Osteoblast (primary cell): Measurements from ENCODE around the gene CPED1. TPM values are rescaled to one million over a fixed set of nuclear protein-coding genes. Genes with fewer than 3 reads are reported as not detected.

Experiments used
- DNase-seq: peaks from one replicate; pipeline ENCODE4 v3.0.0; 2011; ENCODE audit warnings: low spot score, mixed read lengths; ENCODE audit not compliant: insufficient read length; ENCODE audit errors: missing footprints
- H2AFZ ChIP-seq: 2 replicates; pipeline ENCODE4 v1.6.0; 2011; ENCODE audit warnings: mild to moderate bottlenecking, low read length
- H3K27ac ChIP-seq: 2 replicates; pipeline ENCODE4 v1.5.1; 2011; ENCODE audit warnings: mild to moderate bottlenecking, low read depth, low read length, moderate library complexity
- H3K27me3 ChIP-seq: 2 replicates; pipeline ENCODE4 v1.6.0; 2012; ENCODE audit warnings: mild to moderate bottlenecking, control low read depth, inconsistent platforms, low read length, moderate library complexity; ENCODE audit not compliant: insufficient read depth
- H3K36me3 ChIP-seq: 2 replicates; pipeline ENCODE4 v1.5.1; 2011; ENCODE audit warnings: mild to moderate bottlenecking, low read length, control low read depth, moderate library complexity; ENCODE audit not compliant: insufficient read depth
- H3K4me1 ChIP-seq: 2 replicates; pipeline ENCODE4 v1.5.1; 2011; ENCODE audit warnings: mild to moderate bottlenecking, low read length, control low read depth, moderate library complexity; ENCODE audit not compliant: insufficient read depth
- H3K4me2 ChIP-seq: 2 replicates; pipeline ENCODE4 v1.6.0; 2011; ENCODE audit warnings: mild to moderate bottlenecking, low read length; ENCODE audit not compliant: insufficient read depth
- H3K4me3 ChIP-seq: fragments of 200-600 bp; sonication (generic); 3 replicates; pipeline ENCODE4 v1.5.1; 2012; ENCODE audit warnings: mild to moderate bottlenecking, low read length, inconsistent platforms; ENCODE audit not compliant: insufficient read depth
- H3K79me2 ChIP-seq: 2 replicates; pipeline ENCODE4 v1.6.0; 2012; ENCODE audit warnings: mild to moderate bottlenecking, low read length, control low read depth, inconsistent platforms; ENCODE audit not compliant: insufficient read depth
- H3K9me3 ChIP-seq: 2 replicates; pipeline ENCODE4 v1.5.1; 2011; ENCODE audit warnings: low read depth, low read length, control low read depth
- H4K20me1 ChIP-seq: 2 replicates; pipeline ENCODE4 v1.6.0; 2012; ENCODE audit warnings: mild to moderate bottlenecking, low read length, control low read depth; ENCODE audit not compliant: insufficient read depth
- total RNA-seq: library from RNA; depleted of rRNA; stranded (reverse); fragments of >200 nt; gene quantifications from 2 replicates; pipeline ENCODE4 v1.2.3, GENCODE V29; 2012
- TF ChIP-seq, protein P1 (sequence below): IDR thresholded peaks from 2 replicates; pipeline ENCODE4 v1.5.1; 2011; ENCODE audit warnings: mild to moderate bottlenecking, low read depth, low read length, moderate library complexity; ENCODE audit errors: extremely low read depth

CPED1 gene
- total RNA-seq, 1 donor = 30.8 TPM

DNA sequence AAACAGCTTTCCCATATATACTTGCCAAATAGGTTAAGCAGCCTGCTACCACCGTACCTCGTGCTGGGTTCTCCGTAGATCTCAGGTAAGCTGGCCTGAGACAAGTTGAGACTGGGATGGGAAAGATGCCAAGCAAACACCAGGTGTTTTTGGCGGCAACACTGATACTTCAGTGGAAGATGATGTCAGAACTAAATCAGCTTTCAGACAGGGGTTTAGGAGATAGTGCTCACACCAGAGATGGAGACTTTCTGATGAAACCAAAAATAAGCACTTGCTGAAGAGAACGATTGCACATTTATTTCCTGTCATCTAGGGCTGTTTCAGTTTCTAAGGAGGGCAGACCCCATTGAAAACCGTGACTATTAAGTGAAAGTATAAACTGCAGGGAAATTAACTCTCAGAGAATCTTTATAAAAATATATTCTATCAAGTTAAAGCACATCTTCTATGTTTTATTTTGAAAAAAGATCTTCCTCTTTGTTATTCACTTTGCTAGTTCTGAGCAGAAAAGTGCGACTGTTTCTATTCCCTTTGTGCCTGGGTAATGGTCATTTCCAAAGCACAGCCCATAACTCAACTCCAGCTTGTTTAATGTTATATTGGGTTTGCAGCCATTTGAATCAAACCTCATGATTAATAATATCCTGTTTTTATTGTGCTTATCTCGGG is 149.9 kb downstream of the CPED1 start:
- DNase-seq = no peak
- Histone ChIP-seq H3K27me3 (no peaks in the 10 kb centered on the region), H3K79me2 (no peaks in the 10 kb centered on the region), H3K36me3 (no peaks in the 10 kb centered on the region), H3K4me1 (no peaks in the 10 kb centered on the region), H3K4me3 (no peak overlapping the region), H2AFZ (no peak overlapping the region), H3K9me3 (no peaks in the 10 kb centered on the region), H3K4me2 (no peak overlapping the region), H4K20me1 (no peaks in the 10 kb centered on the region), H3K27ac (no peak overlapping the region)
- TF ChIP-seq, protein P1, sequence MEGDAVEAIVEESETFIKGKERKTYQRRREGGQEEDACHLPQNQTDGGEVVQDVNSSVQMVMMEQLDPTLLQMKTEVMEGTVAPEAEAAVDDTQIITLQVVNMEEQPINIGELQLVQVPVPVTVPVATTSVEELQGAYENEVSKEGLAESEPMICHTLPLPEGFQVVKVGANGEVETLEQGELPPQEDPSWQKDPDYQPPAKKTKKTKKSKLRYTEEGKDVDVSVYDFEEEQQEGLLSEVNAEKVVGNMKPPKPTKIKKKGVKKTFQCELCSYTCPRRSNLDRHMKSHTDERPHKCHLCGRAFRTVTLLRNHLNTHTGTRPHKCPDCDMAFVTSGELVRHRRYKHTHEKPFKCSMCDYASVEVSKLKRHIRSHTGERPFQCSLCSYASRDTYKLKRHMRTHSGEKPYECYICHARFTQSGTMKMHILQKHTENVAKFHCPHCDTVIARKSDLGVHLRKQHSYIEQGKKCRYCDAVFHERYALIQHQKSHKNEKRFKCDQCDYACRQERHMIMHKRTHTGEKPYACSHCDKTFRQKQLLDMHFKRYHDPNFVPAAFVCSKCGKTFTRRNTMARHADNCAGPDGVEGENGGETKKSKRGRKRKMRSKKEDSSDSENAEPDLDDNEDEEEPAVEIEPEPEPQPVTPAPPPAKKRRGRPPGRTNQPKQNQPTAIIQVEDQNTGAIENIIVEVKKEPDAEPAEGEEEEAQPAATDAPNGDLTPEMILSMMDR = no peak

DNA sequence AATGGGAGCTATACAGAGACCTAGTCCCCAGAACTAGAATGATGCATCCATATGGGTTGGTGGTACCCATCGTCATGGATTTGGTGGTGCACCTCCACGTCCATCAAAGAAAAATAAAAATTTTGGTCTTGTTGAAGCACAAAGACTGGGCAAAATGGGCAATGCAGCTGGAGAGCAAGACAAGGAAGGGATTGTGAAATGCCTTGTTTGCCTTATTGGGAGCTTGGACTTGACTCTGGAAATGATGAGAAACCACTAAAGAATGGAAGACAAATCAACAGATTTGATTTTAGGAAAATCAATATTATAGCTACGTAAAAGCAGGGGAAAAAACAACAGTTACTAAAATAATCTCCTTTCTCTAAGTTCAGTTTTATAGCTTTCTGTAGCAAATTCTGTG is 150.9 kb downstream of the CPED1 start:
- no peak for DNase-seq
- Histone ChIP-seq H3K27me3 (no peaks in the 10 kb centered on the region), H4K20me1 (no peaks in the 10 kb centered on the region), H3K27ac (no peak overlapping the region), H3K4me2 (no peak overlapping the region), H2AFZ (no peak overlapping the region), H3K79me2 (no peaks in the 10 kb centered on the region), H3K4me3 (no peak overlapping the region), H3K4me1 (no peaks in the 10 kb centered on the region), H3K9me3 (no peaks in the 10 kb centered on the region), H3K36me3 (no peaks in the 10 kb centered on the region)
- TF ChIP-seq, protein P1 = no peak

DNA sequence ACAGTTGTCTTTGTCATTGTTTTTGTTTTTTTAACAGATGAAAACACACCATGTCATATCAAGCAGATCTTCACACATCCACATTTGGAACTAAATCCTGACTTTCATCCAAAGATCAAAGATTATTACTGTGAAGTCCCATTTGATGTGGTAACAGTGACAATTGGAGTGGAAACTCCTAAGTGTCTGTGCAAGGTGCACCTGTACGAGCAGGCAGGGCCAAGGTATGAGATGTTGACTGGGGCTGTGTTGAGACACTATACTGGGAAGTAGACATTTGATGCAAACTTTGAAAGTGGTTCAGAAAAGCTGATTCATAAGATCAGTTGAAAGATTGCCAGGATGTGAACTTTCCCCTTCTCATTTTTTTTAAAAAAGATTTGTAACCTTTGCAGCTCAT is 152.3 kb downstream of the CPED1 start:
- no peak overlapping the region for H3K4me3 ChIP-seq
- TF ChIP-seq, protein P1 = no peak
- H3K27ac ChIP-seq = no peak overlapping the region
- no peaks in the 10 kb centered on the region for H3K79me2 ChIP-seq
- H3K9me3 ChIP-seq = no peaks in the 10 kb centered on the region
- H3K36me3 ChIP-seq = no peaks in the 10 kb centered on the region
- no peaks in the 10 kb centered on the region for H3K4me1 ChIP-seq
- H4K20me1 ChIP-seq = no peaks in the 10 kb centered on the region
- no peak overlapping the region for H2AFZ ChIP-seq
- H3K4me2 ChIP-seq = no peak overlapping the region
- H3K27me3 ChIP-seq = no peaks in the 10 kb centered on the region
- DNase-seq = no peak

DNA sequence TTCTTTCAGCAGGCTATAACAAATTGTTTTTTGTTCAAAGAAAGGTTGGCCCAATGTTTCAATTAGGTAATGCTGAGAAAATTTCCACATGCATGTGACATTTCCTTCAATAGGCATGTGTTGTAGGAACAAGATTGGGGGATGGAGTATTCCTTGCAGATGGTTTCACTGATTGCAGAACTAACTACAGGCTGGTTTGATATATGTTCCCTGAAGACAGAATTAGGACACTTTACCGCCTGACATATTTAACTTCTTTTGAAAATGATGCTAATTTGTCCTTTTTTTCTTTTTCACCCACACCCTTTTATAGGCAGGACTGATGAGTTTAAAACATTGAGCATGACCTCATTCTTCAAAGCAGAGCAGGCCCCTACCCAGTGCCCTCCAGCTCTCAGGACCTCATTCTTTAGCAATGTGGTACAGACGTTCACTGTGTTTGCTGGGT is 163.3 kb downstream of the CPED1 start:
- no peak overlapping the region for H3K27ac ChIP-seq
- no peak overlapping the region for H3K4me3 ChIP-seq
- TF ChIP-seq, protein P1 = no peak
- H4K20me1 ChIP-seq = no peaks in the 10 kb centered on the region
- no peak overlapping the region for H3K4me2 ChIP-seq
- H3K79me2 ChIP-seq = no peaks in the 10 kb centered on the region
- no peak overlapping the region for H2AFZ ChIP-seq
- no peak for DNase-seq
- H3K36me3 ChIP-seq = no peaks in the 10 kb centered on the region
- no peaks in the 10 kb centered on the region for H3K27me3 ChIP-seq
- no peaks in the 10 kb centered on the region for H3K4me1 ChIP-seq
- H3K9me3 ChIP-seq = no peaks in the 10 kb centered on the region
